VCaP (cell line): ENCODE measurements around the gene DCAF11.

Experiments
- H3K27ac ChIP-seq: fragments of 450-650 bp; 2 replicates; pipeline ENCODE4 v1.5.1; 2017
- TF ChIP-seq, protein P1 (sequence below): fragments of 450-650 bp; conservative IDR thresholded peaks from 2 replicates; pipeline ENCODE4 v1.5.1; 2017; ENCODE audit warnings: mild to moderate bottlenecking, moderate library complexity

The DCAF11 gene

GRCh38 chr14:24080888-24081738, 33.5 kb upstream of the DCAF11 start:
- peak overlapping the region; percentile 85 for H3K27ac ChIP-seq

GRCh38 chr14:24081739-24082211, 32.8 kb upstream of the DCAF11 start:
- peak overlapping the region; percentile 85 for H3K27ac ChIP-seq
- TF ChIP-seq, protein P1, sequence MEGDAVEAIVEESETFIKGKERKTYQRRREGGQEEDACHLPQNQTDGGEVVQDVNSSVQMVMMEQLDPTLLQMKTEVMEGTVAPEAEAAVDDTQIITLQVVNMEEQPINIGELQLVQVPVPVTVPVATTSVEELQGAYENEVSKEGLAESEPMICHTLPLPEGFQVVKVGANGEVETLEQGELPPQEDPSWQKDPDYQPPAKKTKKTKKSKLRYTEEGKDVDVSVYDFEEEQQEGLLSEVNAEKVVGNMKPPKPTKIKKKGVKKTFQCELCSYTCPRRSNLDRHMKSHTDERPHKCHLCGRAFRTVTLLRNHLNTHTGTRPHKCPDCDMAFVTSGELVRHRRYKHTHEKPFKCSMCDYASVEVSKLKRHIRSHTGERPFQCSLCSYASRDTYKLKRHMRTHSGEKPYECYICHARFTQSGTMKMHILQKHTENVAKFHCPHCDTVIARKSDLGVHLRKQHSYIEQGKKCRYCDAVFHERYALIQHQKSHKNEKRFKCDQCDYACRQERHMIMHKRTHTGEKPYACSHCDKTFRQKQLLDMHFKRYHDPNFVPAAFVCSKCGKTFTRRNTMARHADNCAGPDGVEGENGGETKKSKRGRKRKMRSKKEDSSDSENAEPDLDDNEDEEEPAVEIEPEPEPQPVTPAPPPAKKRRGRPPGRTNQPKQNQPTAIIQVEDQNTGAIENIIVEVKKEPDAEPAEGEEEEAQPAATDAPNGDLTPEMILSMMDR = no peak

More at GRCh38 chr14:24080888-24081738, 33.5 kb upstream of the DCAF11 start:
- TF ChIP-seq, protein P1 = no peak

- TF ChIP-seq, protein P1 = no peak
- no peak overlapping the region for H3K27ac ChIP-seq
Observed at GRCh38 chr14:24082411-24083080, 32.0 kb upstream of the DCAF11 start.

GRCh38 chr14:24083462-24083861, 31.1 kb upstream of the DCAF11 start:
- TF ChIP-seq, protein P1 = no peak
- no peak overlapping the region for H3K27ac ChIP-seq

DNA sequence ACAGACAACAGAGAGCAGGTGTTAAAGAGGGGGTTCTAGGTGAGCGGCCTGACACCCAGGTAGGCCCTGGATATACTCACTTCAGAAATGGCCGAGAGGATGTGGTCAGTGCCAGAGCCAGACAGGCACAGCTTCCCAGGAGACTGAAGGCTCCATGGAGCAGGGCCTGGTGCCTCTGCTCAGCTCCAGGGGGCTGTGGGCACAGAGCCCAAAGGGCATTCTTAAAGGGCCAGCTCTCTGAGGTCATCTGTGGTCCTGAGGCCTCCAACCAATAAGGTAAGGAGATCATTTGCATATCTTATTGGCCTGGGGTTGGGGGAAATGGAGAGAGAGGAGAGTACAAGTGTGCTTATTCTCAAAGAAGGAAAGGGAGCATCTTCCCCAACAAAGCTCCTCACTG, 30.1 kb upstream of the DCAF11 start:
- no peak overlapping the region for H3K27ac ChIP-seq
- TF ChIP-seq, protein P1 = no peak

DNA sequence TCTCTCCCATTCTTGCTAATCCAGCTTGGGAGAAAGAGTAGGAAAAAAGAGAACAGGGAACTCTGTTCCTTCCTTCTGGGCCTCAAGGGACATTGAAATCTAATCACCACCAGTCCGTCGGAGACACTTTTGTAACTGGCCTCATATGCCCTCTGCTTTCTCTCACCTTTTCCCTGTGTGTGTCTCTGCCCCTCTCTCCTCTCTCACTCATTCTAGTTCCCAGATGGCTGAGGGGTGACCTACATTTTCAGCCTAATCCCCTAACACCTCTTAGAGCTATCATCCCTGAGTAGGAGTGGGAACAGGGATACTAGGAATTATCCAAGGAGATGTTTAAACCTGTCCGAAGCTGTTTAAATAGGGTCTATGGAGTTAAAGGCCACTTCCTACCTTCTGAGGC, 29.4 kb upstream of the DCAF11 start:
- H3K27ac ChIP-seq = no peak overlapping the region
- TF ChIP-seq, protein P1 = no peak

DNA sequence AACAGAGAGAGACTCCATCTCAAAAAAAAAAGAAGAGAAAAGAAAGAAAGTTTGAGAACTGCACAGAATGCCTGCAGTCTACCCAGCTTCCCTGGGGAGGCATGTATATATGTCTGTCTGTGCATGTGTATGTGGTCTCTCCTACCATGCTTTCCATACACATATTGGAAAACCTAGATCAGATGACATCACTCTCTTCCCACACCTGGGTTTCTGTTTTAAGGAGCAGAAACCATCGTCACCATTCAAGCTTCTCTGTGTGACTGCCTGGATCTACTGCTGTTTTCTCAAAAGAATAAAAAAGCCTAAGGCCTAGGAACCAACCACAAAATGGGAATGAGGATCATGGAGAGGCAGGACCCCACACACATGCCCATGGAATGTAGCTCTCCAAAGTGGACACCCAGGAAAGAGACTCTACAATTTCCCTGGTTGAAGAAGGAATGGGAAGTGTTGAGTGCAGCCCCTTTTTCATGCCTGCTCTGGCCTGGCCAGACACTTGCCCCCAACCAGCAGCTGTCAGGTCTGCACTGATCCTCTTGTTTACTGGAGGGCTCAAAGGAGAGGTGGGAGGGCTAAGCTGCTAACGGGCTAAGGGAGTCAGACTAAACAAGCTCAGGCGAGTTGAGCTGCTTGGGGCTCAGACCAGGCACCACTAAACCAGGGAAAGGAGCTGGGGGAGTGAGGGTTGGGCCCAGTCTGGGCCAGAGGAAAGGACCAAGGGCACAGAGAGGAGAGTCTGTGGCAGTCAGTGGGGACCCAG, 28.2 kb upstream of the DCAF11 start:
- H3K27ac ChIP-seq = no peak overlapping the region
- TF ChIP-seq, protein P1 = no peak
